GM23338 (cell line): ENCODE measurements around the gene NTN1.
"Not testable (repeated sequence)": the region's sequence is repeated elsewhere in the genome, so short reads cannot be mapped to it uniquely, and the experiment has no call there.

Experiments
- EZH2 ChIP-seq: fragments of 200-600 bp; sonication (generic); IDR thresholded peaks from one replicate; pipeline ENCODE4 v1.8.0; 2017; ENCODE audit warnings: antibody characterized with exemption, mild to moderate bottlenecking, low read depth; ENCODE audit not compliant: unreplicated experiment
- POLR2AphosphoS5 ChIP-seq: IDR thresholded peaks from 2 replicates; pipeline ENCODE4 v1.6.1; 2016; ENCODE audit warnings: antibody characterized with exemption, low read depth
- REST ChIP-seq: IDR thresholded peaks from one replicate; pipeline ENCODE4 v1.6.1; 2018; ENCODE audit warnings: antibody characterized with exemption; ENCODE audit not compliant: unreplicated experiment
- STAT1 ChIP-seq: IDR thresholded peaks from one replicate; pipeline ENCODE4 v1.6.1; 2016; ENCODE audit warnings: antibody characterized with exemption; ENCODE audit not compliant: unreplicated experiment
- TF ChIP-seq, protein P1 (sequence below), 2 experiments: fragments of 200-600 bp in 1 of 2; sonication (generic) in 1 of 2; conservative IDR thresholded peaks; 2 replicates each; pipeline versions ENCODE4 v1.5.1 to v1.6.1; 2016 to 2017; ENCODE audit warnings: antibody characterized with exemption in 2 of 2, low read depth in 2 of 2, mild to moderate bottlenecking in 2 of 2, moderate library complexity in 1 of 2

GRCh38 chr17:9257630-9257965 is 236.3 kb downstream of the NTN1 start:
- TF ChIP-seq, protein P1, sequence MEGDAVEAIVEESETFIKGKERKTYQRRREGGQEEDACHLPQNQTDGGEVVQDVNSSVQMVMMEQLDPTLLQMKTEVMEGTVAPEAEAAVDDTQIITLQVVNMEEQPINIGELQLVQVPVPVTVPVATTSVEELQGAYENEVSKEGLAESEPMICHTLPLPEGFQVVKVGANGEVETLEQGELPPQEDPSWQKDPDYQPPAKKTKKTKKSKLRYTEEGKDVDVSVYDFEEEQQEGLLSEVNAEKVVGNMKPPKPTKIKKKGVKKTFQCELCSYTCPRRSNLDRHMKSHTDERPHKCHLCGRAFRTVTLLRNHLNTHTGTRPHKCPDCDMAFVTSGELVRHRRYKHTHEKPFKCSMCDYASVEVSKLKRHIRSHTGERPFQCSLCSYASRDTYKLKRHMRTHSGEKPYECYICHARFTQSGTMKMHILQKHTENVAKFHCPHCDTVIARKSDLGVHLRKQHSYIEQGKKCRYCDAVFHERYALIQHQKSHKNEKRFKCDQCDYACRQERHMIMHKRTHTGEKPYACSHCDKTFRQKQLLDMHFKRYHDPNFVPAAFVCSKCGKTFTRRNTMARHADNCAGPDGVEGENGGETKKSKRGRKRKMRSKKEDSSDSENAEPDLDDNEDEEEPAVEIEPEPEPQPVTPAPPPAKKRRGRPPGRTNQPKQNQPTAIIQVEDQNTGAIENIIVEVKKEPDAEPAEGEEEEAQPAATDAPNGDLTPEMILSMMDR (conservative IDR thresholded peaks at IDR 0.05; ENCODE audit: low read depth in 2 of 2) = not testable (repeated sequence)
- TF ChIP-seq POLR2AphosphoS5, REST, EZH2, STAT1: not testable (repeated sequence)
